ENCODE data around the gene ATXN1. TPM values are rescaled to one million over a fixed set of nuclear protein-coding genes. Genes with fewer than 3 reads are reported as not detected.

The ATXN1 gene
- total and polyA plus RNA-seq, 2 of the 8 experiments (the other 6 are each of a cell fraction or from before 2014, with no cell fraction given): 1.6 to 4.0 TPM

GRCh38 chr6:16684896-16685554, 76.2 kb downstream of the ATXN1 start:
- Histone ChIP-seq H3K79me2 (ENCODE audit: control insufficient read depth in 1 of 2, insufficient read depth in 2 of 2, low read length in 2 of 2) (no peaks in the 10 kb centered on the region), H3K9me3 (ENCODE audit: insufficient read depth in 2 of 2, low read depth in 1 of 2, low read length in 1 of 2) (no peaks in the 10 kb centered on the region), H2BK5ac (ENCODE audit: low read depth, low read length) (no peak overlapping the region), H3K18ac (ENCODE audit: extremely low read depth, low read length) (no peak overlapping the region), H3K79me1 (ENCODE audit: low read depth, low read length) (no peaks in the 10 kb centered on the region), H3K27me3 (replicated peaks in 1 of 4; ENCODE audit: control insufficient read depth in 3 of 4, extremely low read depth in 1 of 4, insufficient read depth in 3 of 4, low read length in 3 of 4) (no peaks in the 10 kb centered on the region), H3K9ac (replicated peaks in 1 of 4; ENCODE audit: extremely low read depth in 1 of 4, low read depth in 3 of 4, low read length in 3 of 4) (no peak overlapping the region), H3K56ac (replicated peaks; ENCODE audit: insufficient read length, low read depth, low read length) (no peak overlapping the region), H3K23me2 (ENCODE audit: low read depth, low read length) (peaks cover 1% of the 10 kb centered on the region; the same call in 1 of the 2 replicates), H3K4me3 (ENCODE audit: extremely low read depth in 1 of 4, insufficient read depth in 2 of 4, low read depth in 3 of 4, low read length in 4 of 4) (no peak overlapping the region), H2BK12ac (ENCODE audit: low read depth, low read length) (no peak overlapping the region), H2AK5ac (ENCODE audit: low read depth, low read length) (no peak overlapping the region), H3K4ac (replicated peaks; ENCODE audit: insufficient read length, low read depth, low read length) (no peak overlapping the region), H3K4me1 (replicated peaks in 1 of 4; ENCODE audit: control insufficient read depth in 3 of 4, insufficient read depth in 4 of 4, low read length in 3 of 4) (peaks cover 0 to 4% (median 0%) of the 10 kb centered on the region in 4 experiments; a peak in 1 of 7 replicates), H4K8ac (ENCODE audit: extremely low read depth, insufficient read depth, low read length) (no peak overlapping the region), H2BK20ac (ENCODE audit: low read length) (no peak overlapping the region), H2BK120ac (replicated peaks; ENCODE audit: low read depth, low read length) (no peak overlapping the region), H3K14ac (ENCODE audit: insufficient read length) (no peak overlapping the region), H4K20me1 (replicated peaks in 1 of 2; ENCODE audit: control insufficient read depth in 1 of 2, insufficient read depth in 2 of 2, low read length in 2 of 2) (no peaks in the 10 kb centered on the region), H4K91ac (replicated peaks; ENCODE audit: insufficient read length, low read length) (no peak overlapping the region), H2BK15ac (ENCODE audit: low read length) (no peak overlapping the region), H3K23ac (ENCODE audit: insufficient read length) (no peak overlapping the region), H4K5ac (ENCODE audit: insufficient read length, low read depth, low read length) (no peak overlapping the region), H3K36me3 (ENCODE audit: control insufficient read depth in 2 of 4, insufficient read depth in 4 of 4, low read length in 3 of 4) (no peaks in the 10 kb centered on the region), H3K4me2 (ENCODE audit: insufficient read depth in 1 of 2, low read depth in 2 of 2, low read length in 2 of 2) (no peak overlapping the region), H2AFZ (ENCODE audit: low read length) (no peak overlapping the region), H3K27ac (ENCODE audit: low read depth, low read length) (no peak overlapping the region)
- ChIA-PET CTCF (ENCODE audit: partially characterized antibody) (no interaction called here), POLR2A (ENCODE audit: partially characterized antibody) (no interaction called here)
- TF ChIP-seq CBX8 (IDR thresholded peaks at IDR 0.05; ENCODE audit: borderline replicate concordance, low read depth, low read length) (no peak), EGR1 (IDR thresholded peaks at IDR 0.05; ENCODE audit: borderline replicate concordance, low read depth, low read length) (peak; percentile 52; the same call in 1 of the 2 replicates)
- WGBS, 2 experiments (ENCODE audit: extremely low coverage in 1 of 2, insufficient coverage in 1 of 2, insufficient read length in 1 of 2, insufficient replicate concordance in 2 of 2, low coverage in 1 of 2, low lambda C conversion rate in 2 of 2, missing lambda C conversion rate in 1 of 2): 84% methylated on average over 7 of the region's 7 CpGs; no CpG with 5 or more reads in 1 of the 2 experiments
- no peak for FAIRE-seq
- DNase-seq (ENCODE audit: low read depth in 1 of 2, low spot score in 2 of 2): no peak
